ENCODE results near the gene PRDM5. TPM values are rescaled to one million over a fixed set of nuclear protein-coding genes. Genes with fewer than 3 reads are reported as not detected.

Gene PRDM5
- total RNA-seq, 1 donor from 2014 or later = not detected

- H3K27me3 Mint-ChIP-seq (ENCODE audit: low read depth) = peaks cover 13% of the 10 kb centered on the region
- intact Hi-C loops (cut with micrococcal nuclease) = no loop called here
- DNase-seq (ENCODE audit: low spot score) = no peak
- H3K27ac Mint-ChIP-seq = no peak overlapping the region
- no peaks in the 10 kb centered on the region for H3K9me3 Mint-ChIP-seq
- no peaks in the 10 kb centered on the region for H3K36me3 Mint-ChIP-seq (ENCODE audit: low read depth)
- no peak overlapping the region for H3K4me3 Mint-ChIP-seq (ENCODE audit: low read depth)
- no peaks in the 10 kb centered on the region for H3K4me1 Mint-ChIP-seq (ENCODE audit: low read depth)
Observed at GRCh38 chr4:120723105-120723504, 199.4 kb downstream of the PRDM5 start.

GRCh38 chr4:120722655-120723054 is 199.9 kb downstream of the PRDM5 start:
- no peak overlapping the region for H3K4me3 Mint-ChIP-seq (ENCODE audit: low read depth)
- H3K9me3 Mint-ChIP-seq = no peaks in the 10 kb centered on the region
- H3K27ac Mint-ChIP-seq = no peak overlapping the region
- H3K27me3 Mint-ChIP-seq (ENCODE audit: low read depth) = peaks cover 16% of the 10 kb centered on the region
- intact Hi-C loops (cut with micrococcal nuclease) = no loop called here
- no peaks in the 10 kb centered on the region for H3K4me1 Mint-ChIP-seq (ENCODE audit: low read depth)
- H3K36me3 Mint-ChIP-seq (ENCODE audit: low read depth) = no peaks in the 10 kb centered on the region
- no peak for DNase-seq (ENCODE audit: low spot score)

DNA sequence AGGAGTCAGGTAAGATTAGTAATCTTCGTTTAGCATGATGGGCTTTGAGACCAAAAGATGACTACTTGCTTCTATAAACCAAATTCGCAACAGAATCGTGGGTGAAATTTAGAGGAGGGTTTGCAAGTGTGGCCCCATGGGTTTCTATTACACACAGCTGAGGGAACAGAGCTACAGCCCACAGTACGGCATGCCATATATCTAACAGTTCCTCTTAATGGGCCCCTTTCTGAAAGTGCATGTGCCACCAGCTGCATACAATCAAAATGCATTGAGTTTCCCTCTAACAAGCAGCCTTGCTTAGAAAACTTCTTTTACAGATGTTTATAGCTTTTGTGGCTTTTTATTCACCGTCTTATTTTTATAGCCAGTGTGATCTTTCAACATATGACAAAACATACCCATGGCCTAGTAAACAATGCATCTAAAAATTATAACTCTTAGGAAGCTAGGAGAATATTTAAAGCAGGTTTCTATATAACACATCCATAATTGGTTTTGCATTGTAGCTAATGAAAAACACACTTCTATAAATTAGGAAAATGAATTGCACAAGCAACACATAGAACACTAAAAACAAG is 202.1 kb downstream of the PRDM5 start:
- no peaks in the 10 kb centered on the region for H3K36me3 Mint-ChIP-seq (ENCODE audit: low read depth)
- intact Hi-C loops (cut with micrococcal nuclease) = no loop called here
- no peak overlapping the region for H3K4me3 Mint-ChIP-seq (ENCODE audit: low read depth)
- DNase-seq (ENCODE audit: low spot score) = no peak
- no peaks in the 10 kb centered on the region for H3K9me3 Mint-ChIP-seq
- no peak overlapping the region for H3K27ac Mint-ChIP-seq
- H3K27me3 Mint-ChIP-seq (ENCODE audit: low read depth) = peaks cover 18% of the 10 kb centered on the region
- no peaks in the 10 kb centered on the region for H3K4me1 Mint-ChIP-seq (ENCODE audit: low read depth)

DNA sequence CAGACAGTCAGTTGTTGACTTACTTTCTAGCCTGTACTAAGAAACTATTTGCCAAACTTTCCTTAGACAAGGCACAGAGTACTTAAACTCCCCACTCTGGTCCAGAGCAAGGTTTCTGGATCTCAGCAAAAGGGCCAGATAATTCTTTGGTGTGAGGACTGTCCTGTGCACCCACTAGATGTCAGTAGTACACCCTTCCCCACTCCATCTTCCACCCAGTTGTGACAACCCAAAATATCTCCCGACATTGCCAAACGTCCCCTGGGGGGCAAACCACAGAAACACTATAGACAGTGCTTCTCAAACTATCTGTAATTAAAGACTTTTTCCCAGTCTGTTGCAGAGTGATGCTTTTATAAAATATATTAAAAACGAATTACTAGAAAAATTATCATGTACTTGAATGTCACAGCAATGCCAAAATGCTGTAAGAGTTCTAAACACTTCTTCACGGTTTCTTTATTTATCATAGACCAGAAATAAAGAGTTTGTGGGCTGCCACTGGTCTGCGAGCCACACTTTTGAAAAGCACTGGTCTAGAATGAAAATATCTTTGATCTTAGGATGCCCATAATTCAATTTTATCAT is 203.5 kb downstream of the PRDM5 start:
- Mint-ChIP-seq H3K36me3 (ENCODE audit: low read depth) (no peaks in the 10 kb centered on the region), H3K27me3 (ENCODE audit: low read depth) (peaks cover 14% of the 10 kb centered on the region), H3K4me3 (ENCODE audit: low read depth) (no peak overlapping the region), H3K4me1 (ENCODE audit: low read depth) (no peaks in the 10 kb centered on the region), H3K27ac (no peak overlapping the region), H3K9me3 (no peaks in the 10 kb centered on the region)
- DNase-seq (ENCODE audit: low spot score) = no peak
- intact Hi-C loops (cut with micrococcal nuclease) = loop anchor here (5.0 kb wide), 2 partner anchors 378 to 588 kb away; no protein-coding TSS in a partner anchor

- Mint-ChIP-seq H3K27me3 (ENCODE audit: low read depth) (peaks cover 13% of the 10 kb centered on the region), H3K27ac (no peak overlapping the region), H3K4me1 (ENCODE audit: low read depth) (no peaks in the 10 kb centered on the region), H3K9me3 (no peaks in the 10 kb centered on the region), H3K36me3 (ENCODE audit: low read depth) (no peaks in the 10 kb centered on the region), H3K4me3 (ENCODE audit: low read depth) (no peak overlapping the region)
- DNase-seq (ENCODE audit: low spot score) = no peak
- intact Hi-C loops (cut with micrococcal nuclease) = loop anchor here (5.0 kb wide), 2 partner anchors 381 to 591 kb away; no protein-coding TSS in a partner anchor
Observed at GRCh38 chr4:120716346-120716745, 206.2 kb downstream of the PRDM5 start.

DNA sequence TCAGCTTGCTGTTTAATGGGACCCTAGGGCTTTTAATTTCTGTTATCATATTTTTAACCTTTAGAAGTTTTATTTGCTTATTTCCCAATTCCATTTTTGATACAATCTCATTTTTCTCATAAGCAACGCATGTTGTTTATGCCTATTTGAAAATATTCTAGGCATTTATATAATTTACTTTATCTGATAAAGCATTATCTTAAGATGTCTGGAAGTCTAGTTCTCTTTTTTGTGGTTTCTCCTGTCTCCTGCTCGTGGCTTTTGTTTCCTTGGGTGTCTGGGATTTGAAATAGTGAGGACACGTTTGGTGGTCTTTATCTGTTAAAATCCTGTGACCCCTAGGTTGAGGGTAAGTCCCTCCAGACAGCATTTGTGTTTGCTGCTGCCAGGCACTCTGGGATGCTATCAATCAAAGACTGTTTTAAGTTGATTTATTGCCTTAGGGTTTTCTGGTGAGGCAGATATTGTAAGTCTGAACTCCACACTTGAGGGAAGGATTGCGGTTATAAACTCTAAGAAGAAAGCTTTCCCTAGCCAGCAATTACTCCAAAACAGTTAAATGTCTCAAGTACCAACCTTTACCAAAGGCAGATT is 208.0 kb downstream of the PRDM5 start:
- H3K4me3 Mint-ChIP-seq (ENCODE audit: low read depth) = no peak overlapping the region
- intact Hi-C loops (cut with micrococcal nuclease) = loop anchor here (5.0 kb wide), 2 partner anchors 383 to 593 kb away; no protein-coding TSS in a partner anchor
- DNase-seq (ENCODE audit: low spot score) = no peak

DNA sequence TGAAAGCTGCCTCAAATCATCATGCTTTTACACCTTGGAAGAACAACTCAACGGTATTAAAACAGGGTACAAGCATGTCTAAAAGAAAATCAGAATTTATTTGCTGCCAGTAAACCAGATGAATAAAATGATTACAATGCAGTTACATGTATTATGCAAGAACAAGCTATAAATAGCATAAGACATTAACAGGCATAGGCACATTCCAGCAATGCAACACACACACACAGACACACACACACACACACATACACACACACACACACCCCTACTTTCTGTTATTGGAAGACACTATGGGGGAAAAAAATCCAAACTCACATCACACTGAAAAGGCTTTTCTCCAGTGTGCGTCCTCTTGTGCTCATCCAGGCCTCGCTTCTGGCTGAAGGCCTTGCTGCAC is 212.5 kb downstream of the PRDM5 start:
- no peak for DNase-seq (ENCODE audit: low spot score)
- H3K36me3 Mint-ChIP-seq (ENCODE audit: low read depth) = no peaks in the 10 kb centered on the region
- peaks cover 4% of the 10 kb centered on the region for H3K27me3 Mint-ChIP-seq (ENCODE audit: low read depth)

More for the DNA sequence above, 208.0 kb downstream of the PRDM5 start:
- H3K27ac Mint-ChIP-seq = no peak overlapping the region
- H3K4me1 Mint-ChIP-seq (ENCODE audit: low read depth) = no peaks in the 10 kb centered on the region
- H3K27me3 Mint-ChIP-seq (ENCODE audit: low read depth) = peaks cover 15% of the 10 kb centered on the region
- H3K9me3 Mint-ChIP-seq = no peaks in the 10 kb centered on the region
- no peaks in the 10 kb centered on the region for H3K36me3 Mint-ChIP-seq (ENCODE audit: low read depth)

DNA sequence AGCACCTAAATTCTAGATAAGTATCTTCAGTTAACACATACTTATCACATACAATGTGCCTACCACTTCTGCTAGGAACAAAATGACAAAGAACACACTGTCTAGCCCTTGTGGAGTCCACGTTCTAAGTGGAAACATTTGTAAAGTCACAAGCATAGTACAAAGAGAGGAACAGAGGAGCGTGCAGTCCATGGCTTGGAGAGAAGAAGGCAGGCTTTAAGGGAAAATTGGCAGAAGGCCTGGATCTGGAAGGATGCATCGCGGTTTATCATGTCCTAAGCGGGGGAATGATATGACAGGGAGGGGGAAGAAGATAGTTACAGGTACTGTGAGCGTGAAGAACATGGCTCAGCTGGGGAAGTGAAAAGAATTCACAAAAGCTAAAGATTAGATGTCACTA is 218.0 kb downstream of the PRDM5 start:
- Mint-ChIP-seq H3K4me3 (ENCODE audit: low read depth) (no peak overlapping the region), H3K27me3 (ENCODE audit: low read depth) (no peaks in the 10 kb centered on the region), H3K36me3 (ENCODE audit: low read depth) (no peaks in the 10 kb centered on the region), H3K4me1 (ENCODE audit: low read depth) (no peaks in the 10 kb centered on the region), H3K9me3 (no peaks in the 10 kb centered on the region), H3K27ac (no peak overlapping the region)
- no peak for DNase-seq (ENCODE audit: low spot score)
- intact Hi-C loops (cut with micrococcal nuclease) = no loop called here

More for the DNA sequence above, 212.5 kb downstream of the PRDM5 start:
- Mint-ChIP-seq H3K27ac (no peak overlapping the region), H3K9me3 (no peaks in the 10 kb centered on the region), H3K4me3 (ENCODE audit: low read depth) (no peak overlapping the region), H3K4me1 (ENCODE audit: low read depth) (no peaks in the 10 kb centered on the region)
- intact Hi-C loops (cut with micrococcal nuclease) = no loop called here

- Mint-ChIP-seq H3K4me3 (ENCODE audit: low read depth) (no peak overlapping the region), H3K4me1 (ENCODE audit: low read depth) (no peaks in the 10 kb centered on the region), H3K27ac (no peak overlapping the region), H3K36me3 (ENCODE audit: low read depth) (no peaks in the 10 kb centered on the region), H3K9me3 (no peaks in the 10 kb centered on the region), H3K27me3 (ENCODE audit: low read depth) (no peaks in the 10 kb centered on the region)
- no peak for DNase-seq (ENCODE audit: low spot score)
- intact Hi-C loops (cut with micrococcal nuclease) = no loop called here
Observed at GRCh38 chr4:120703908-120704307, 218.6 kb downstream of the PRDM5 start.

DNA sequence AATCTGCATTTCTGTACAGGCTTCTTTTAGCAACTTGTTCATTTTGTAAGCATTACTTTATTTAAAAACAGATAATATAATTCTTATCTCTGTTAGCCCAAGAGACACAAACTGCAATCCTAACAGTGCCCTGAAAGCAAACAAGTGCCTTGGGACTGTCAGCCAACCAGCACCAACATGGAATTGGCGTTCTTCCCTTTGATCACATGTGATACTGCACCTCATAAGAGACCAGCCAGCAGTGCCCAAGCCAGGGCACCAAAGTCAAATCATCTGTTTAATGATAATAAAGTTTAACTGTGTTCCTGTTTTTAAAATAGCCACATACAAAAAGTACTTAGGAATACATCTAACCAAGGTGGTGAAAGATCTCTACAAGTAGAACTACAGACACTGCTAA is 223.2 kb downstream of the PRDM5 start:
- H3K27me3 Mint-ChIP-seq (ENCODE audit: low read depth) = no peaks in the 10 kb centered on the region
- H3K27ac Mint-ChIP-seq = no peak overlapping the region
- DNase-seq (ENCODE audit: low spot score) = no peak
- H3K4me1 Mint-ChIP-seq (ENCODE audit: low read depth) = no peaks in the 10 kb centered on the region
- no peaks in the 10 kb centered on the region for H3K36me3 Mint-ChIP-seq (ENCODE audit: low read depth)
- H3K9me3 Mint-ChIP-seq = no peaks in the 10 kb centered on the region
- intact Hi-C loops (cut with micrococcal nuclease) = no loop called here
- H3K4me3 Mint-ChIP-seq (ENCODE audit: low read depth) = no peak overlapping the region

DNA sequence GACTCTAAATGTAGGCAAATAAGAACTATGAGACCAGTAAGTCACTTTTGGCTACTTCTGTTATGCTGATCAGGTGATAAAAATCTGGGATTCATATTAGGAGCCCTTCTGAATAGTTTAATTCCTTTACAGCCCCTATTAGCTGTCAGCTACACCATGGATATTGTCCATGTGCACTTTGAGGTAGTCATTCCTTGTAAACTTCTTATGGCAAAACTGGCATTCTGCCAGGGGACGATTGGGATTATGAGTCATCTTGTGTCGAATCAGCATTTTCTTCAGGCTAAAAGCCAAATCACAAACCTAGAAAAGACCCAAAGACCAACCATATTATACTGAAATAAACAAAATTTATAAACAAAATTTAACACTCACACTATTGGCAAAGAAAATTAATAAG is 227.6 kb downstream of the PRDM5 start:
- Mint-ChIP-seq H3K27ac (no peak overlapping the region), H3K9me3 (no peaks in the 10 kb centered on the region), H3K4me3 (ENCODE audit: low read depth) (no peak overlapping the region), H3K4me1 (ENCODE audit: low read depth) (no peaks in the 10 kb centered on the region), H3K36me3 (ENCODE audit: low read depth) (no peaks in the 10 kb centered on the region), H3K27me3 (ENCODE audit: low read depth) (peaks cover 5% of the 10 kb centered on the region)
- no peak for DNase-seq (ENCODE audit: low spot score)
- intact Hi-C loops (cut with micrococcal nuclease) = no loop called here

DNA sequence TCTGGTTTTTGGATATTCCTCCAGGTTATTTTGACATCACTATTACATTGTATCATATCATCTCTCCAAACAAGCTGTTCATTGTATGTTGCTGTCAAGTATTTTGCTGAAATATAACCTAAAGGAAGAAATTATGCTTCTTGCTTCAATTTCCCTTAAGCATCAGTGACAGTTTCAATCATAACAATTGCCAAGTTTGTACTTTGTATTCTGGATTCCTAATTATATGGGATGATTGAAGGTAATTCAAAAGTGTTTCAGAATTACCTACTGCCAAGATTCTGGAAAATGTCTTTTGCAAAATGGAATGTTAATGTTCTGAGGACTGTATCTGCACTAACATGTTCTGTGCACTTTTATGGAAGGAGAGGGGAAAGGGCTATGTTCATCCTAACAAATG is 228.7 kb downstream of the PRDM5 start:
- H3K27me3 Mint-ChIP-seq (ENCODE audit: low read depth) = peaks cover 5% of the 10 kb centered on the region
- no peaks in the 10 kb centered on the region for H3K36me3 Mint-ChIP-seq (ENCODE audit: low read depth)
- intact Hi-C loops (cut with micrococcal nuclease) = no loop called here
- H3K4me3 Mint-ChIP-seq (ENCODE audit: low read depth) = no peak overlapping the region
- no peak overlapping the region for H3K27ac Mint-ChIP-seq
- H3K4me1 Mint-ChIP-seq (ENCODE audit: low read depth) = no peaks in the 10 kb centered on the region
- DNase-seq (ENCODE audit: low spot score) = no peak
- no peaks in the 10 kb centered on the region for H3K9me3 Mint-ChIP-seq

- H3K4me1 Mint-ChIP-seq (ENCODE audit: low read depth) = no peaks in the 10 kb centered on the region
- peaks cover 5% of the 10 kb centered on the region for H3K27me3 Mint-ChIP-seq (ENCODE audit: low read depth)
- no peak overlapping the region for H3K4me3 Mint-ChIP-seq (ENCODE audit: low read depth)
- intact Hi-C loops (cut with micrococcal nuclease) = no loop called here
- no peak overlapping the region for H3K27ac Mint-ChIP-seq
- no peak for DNase-seq (ENCODE audit: low spot score)
- H3K36me3 Mint-ChIP-seq (ENCODE audit: low read depth) = no peaks in the 10 kb centered on the region
- H3K9me3 Mint-ChIP-seq = no peaks in the 10 kb centered on the region
Observed at GRCh38 chr4:120692964-120693363, 229.6 kb downstream of the PRDM5 start.
